ENCODE measurements around the gene PEX26. TPM values are rescaled to one million over a fixed set of nuclear protein-coding genes. Genes with fewer than 3 reads are reported as not detected.

PEX26 gene
- total and polyA plus RNA-seq, 9 of the 15 experiments (the other 6 are each of a cell fraction or from before 2014, with no cell fraction given), result 0.35 to 39.6 (median 17.4) TPM

DNA sequence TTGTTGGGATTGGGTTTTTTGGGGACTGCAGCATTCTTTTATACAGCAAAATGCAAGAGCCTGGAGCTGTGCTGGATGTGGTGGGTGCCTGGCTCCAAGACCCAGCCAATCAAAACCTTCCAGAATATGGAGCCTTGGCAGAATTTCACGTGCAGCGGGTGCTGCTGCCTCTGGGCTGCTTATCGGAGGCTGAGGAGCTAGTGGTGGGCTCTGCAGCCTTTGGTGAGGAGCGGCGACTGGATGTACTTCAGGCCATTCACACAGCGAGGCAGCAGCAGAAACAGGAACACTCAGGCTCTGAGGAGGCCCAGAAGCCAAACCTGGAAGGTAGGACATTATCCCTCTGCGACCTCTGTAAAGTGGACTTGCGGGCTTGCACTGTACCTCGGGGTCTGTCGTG, 5.6 kb downstream of the PEX26 start:
- Histone ChIP-seq H3K27ac (ENCODE audit: extremely low read depth, low read depth, low read length) (no peak overlapping the region), H3K27me3 (ENCODE audit: control insufficient read depth in 2 of 2, insufficient read depth in 2 of 2, low read length in 2 of 2) (no peaks in the 10 kb centered on the region), H3K4me1 (replicated peaks in 1 of 2; ENCODE audit: control insufficient read depth in 2 of 2, insufficient read depth in 2 of 2, low read length in 2 of 2) (peaks cover 0 to 2% of the 10 kb centered on the region in 2 experiments; a peak in 3 of 5 replicates), H3K79me2 (ENCODE audit: control insufficient read depth, insufficient read depth, low read length) (peaks cover 29% of the 10 kb centered on the region), H2AFZ (ENCODE audit: low read depth, low read length) (no peak overlapping the region), H3K4me2 (ENCODE audit: insufficient read depth, low read length) (no peak overlapping the region), H3K9me3 (replicated peaks; ENCODE audit: control insufficient read depth, insufficient read depth, low read depth, low read length) (no peaks in the 10 kb centered on the region), H3K36me3 (ENCODE audit: control insufficient read depth, insufficient read depth, low read length) (peaks cover 80% of the 10 kb centered on the region), H3K9me1 (ENCODE audit: control insufficient read depth, insufficient read depth, low read length) (peaks cover 5% of the 10 kb centered on the region), H4K20me1 (replicated peaks; ENCODE audit: control insufficient read depth, insufficient read depth, low read length) (no peaks in the 10 kb centered on the region; the same call in 1 of the 2 replicates), H3K4me3 (no peak overlapping the region), H3K9ac (ENCODE audit: insufficient read depth in 1 of 2, low read depth in 2 of 2, low read length in 2 of 2) (0 out of 4 replicates have a peak overlapping the region, but pooled peaks of 1 of the 2 experiments have one; percentile 59)
- BruUV-seq (replicated peaks), result no TSS peak
- FAIRE-seq (no peak), DNase-seq (ENCODE audit: extremely low read depth in 1 of 4, low spot score in 3 of 4) (no peak), ATAC-seq (no peak)
- in situ Hi-C loops (cut with MboI) (no loop called here), intact Hi-C loops (cut with micrococcal nuclease) (no loop called here)
- ChIA-PET CTCF (ENCODE audit: low intra/inter-chr PET ratio) (no interaction called here), POLR2A (interaction anchor here (0.8 kb wide), 1 partner anchor 8 kb away, joined by 3 read pairs; no protein-coding TSS in a partner anchor)
- 97% methylated on average over 10 of the region's 10 CpGs for WGBS (ENCODE audit: insufficient coverage, low coverage, missing lambda C conversion rate)
- TF ChIP-seq RB1 (IDR thresholded peaks at IDR 0.05; ENCODE audit: low read depth) (no peak), RBFOX2 (IDR thresholded peaks at IDR 0.05; ENCODE audit: low read depth, low read length) (0 out of 2 replicates have a peak, but pooled peaks have one; percentile 20)

DNA sequence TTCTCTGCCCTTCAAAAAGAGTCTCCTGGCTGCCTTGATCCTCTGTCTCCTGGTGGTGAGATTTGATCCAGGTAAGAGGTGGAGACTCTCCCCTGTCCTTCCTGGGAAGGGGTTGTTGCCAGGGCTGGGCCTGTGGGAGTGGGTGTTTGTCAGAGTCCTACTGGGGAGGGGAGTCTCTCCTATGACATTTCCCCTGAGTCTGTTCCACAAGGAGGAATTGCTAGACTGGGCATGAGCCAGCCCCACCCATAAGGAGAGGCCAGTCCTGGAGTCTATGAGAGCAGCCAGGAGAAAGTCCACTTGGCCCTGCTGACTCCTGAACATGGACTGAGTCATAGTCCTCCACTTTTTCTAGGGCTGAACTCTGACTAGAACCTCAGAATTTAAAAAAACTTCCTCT, 7.4 kb downstream of the PEX26 start:
- H3K27ac ChIP-seq (ENCODE audit: extremely low read depth, low read depth, low read length), result no peak overlapping the region
- no peaks in the 10 kb centered on the region for H3K27me3 ChIP-seq (ENCODE audit: control insufficient read depth in 2 of 2, insufficient read depth in 2 of 2, low read length in 2 of 2)
- FAIRE-seq (no peak), DNase-seq (ENCODE audit: extremely low read depth in 1 of 4, low spot score in 3 of 4) (no peak), ATAC-seq (no peak)
- BruUV-seq (replicated peaks), result no TSS peak
- no peak overlapping the region; a peak in 1 of 4 replicates for H3K9ac ChIP-seq (ENCODE audit: insufficient read depth in 1 of 2, low read depth in 2 of 2, low read length in 2 of 2)
- no peak overlapping the region for H3K4me3 ChIP-seq
- H2AFZ ChIP-seq (ENCODE audit: low read depth, low read length), result no peak overlapping the region
- intact Hi-C loops (cut with micrococcal nuclease), result no loop called here
- H3K79me2 ChIP-seq (ENCODE audit: control insufficient read depth, insufficient read depth, low read length), result peaks cover 16% of the 10 kb centered on the region; the same call in 2 of the 3 replicates
- H3K9me3 ChIP-seq (replicated peaks; ENCODE audit: control insufficient read depth, insufficient read depth, low read depth, low read length), result no peaks in the 10 kb centered on the region
- no peaks in the 10 kb centered on the region; the same call in 1 of the 2 replicates for H4K20me1 ChIP-seq (replicated peaks; ENCODE audit: control insufficient read depth, insufficient read depth, low read length)
- CTCF ChIA-PET (ENCODE audit: low intra/inter-chr PET ratio), result no interaction called here
- H3K36me3 ChIP-seq (ENCODE audit: control insufficient read depth, insufficient read depth, low read length), result peaks cover 81% of the 10 kb centered on the region
- H3K4me1 ChIP-seq (replicated peaks in 1 of 2; ENCODE audit: control insufficient read depth in 2 of 2, insufficient read depth in 2 of 2, low read length in 2 of 2), result no peaks in the 10 kb centered on the region
- no peak overlapping the region for H3K4me2 ChIP-seq (ENCODE audit: insufficient read depth, low read length)
- in situ Hi-C loops (cut with MboI), result no loop called here
- H3K9me1 ChIP-seq (ENCODE audit: control insufficient read depth, insufficient read depth, low read length), result peaks cover 5% of the 10 kb centered on the region
- POLR2A ChIA-PET, result no interaction called here
- TF ChIP-seq STAT5B (CRISPR knock-in tag; IDR thresholded peaks at IDR 0.05) (no peak), NRF1 (conservative IDR thresholded peaks at IDR 0.05 in 1 of 2, IDR thresholded peaks at IDR 0.05 in 1 of 2) (no peak), ETV6 (IDR thresholded peaks at IDR 0.05; ENCODE audit: borderline replicate concordance in 1 of 2, low read depth in 2 of 2, low read length in 1 of 2) (no peak), ETV6 (CRISPR knock-in tag; IDR thresholded peaks at IDR 0.05; ENCODE audit: borderline replicate concordance) (no peak), TSC22D4 (tag; IDR thresholded peaks at IDR 0.05) (no peak), GTF2F1 (IDR thresholded peaks at IDR 0.05; ENCODE audit: low read depth, low read length) (no peak), ZFPM2 (CRISPR knock-in tag; IDR thresholded peaks at IDR 0.05) (no peak), FOXP1 (CRISPR knock-in tag; IDR thresholded peaks at IDR 0.05) (no peak), ZNF140 (CRISPR knock-in tag; IDR thresholded peaks at IDR 0.05) (no peak), ZNF134 (CRISPR knock-in tag; conservative IDR thresholded peaks at IDR 0.05) (no peak), NFE2L1 (tag; IDR thresholded peaks at IDR 0.05; ENCODE audit: borderline replicate concordance, low read depth) (no peak), ZNF253 (CRISPR knock-in tag; conservative IDR thresholded peaks at IDR 0.05) (no peak), ZNF77 (CRISPR knock-in tag; IDR thresholded peaks at IDR 0.05) (no peak), ZNF584 (CRISPR knock-in tag; IDR thresholded peaks at IDR 0.05; ENCODE audit: low read depth) (no peak), TCF3 (CRISPR knock-in tag; IDR thresholded peaks at IDR 0.05) (no peak), HSF4 (CRISPR knock-in tag; IDR thresholded peaks at IDR 0.05; ENCODE audit: borderline replicate concordance) (no peak)
- TF ChIP-seq, protein P1, sequence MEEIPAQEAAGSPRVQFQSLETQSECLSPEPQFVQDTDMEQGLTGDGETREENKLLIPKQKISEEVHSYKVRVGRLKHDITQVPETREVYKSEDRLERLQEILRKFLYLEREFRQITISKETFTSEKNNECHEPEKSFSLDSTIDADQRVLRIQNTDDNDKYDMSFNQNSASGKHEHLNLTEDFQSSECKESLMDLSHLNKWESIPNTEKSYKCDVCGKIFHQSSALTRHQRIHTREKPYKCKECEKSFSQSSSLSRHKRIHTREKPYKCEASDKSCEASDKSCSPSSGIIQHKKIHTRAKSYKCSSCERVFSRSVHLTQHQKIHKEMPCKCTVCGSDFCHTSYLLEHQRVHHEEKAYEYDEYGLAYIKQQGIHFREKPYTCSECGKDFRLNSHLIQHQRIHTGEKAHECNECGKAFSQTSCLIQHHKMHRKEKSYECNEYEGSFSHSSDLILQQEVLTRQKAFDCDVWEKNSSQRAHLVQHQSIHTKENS (CRISPR knock-in tag; IDR thresholded peaks at IDR 0.05), result no peak
